ENCODE results near the gene RTP4.
"Not testable (repeated sequence)": the region's sequence is repeated elsewhere in the genome, so short reads cannot be mapped to it uniquely, and the experiment has no call there.

The RTP4 gene

GRCh38 chr3:187398955-187399354 lies 30.8 kb downstream of the RTP4 start:
- H3K27me3 ChIP-seq (ENCODE audit: insufficient read depth, poor library complexity, severe bottlenecking), result no peaks in the 10 kb centered on the region
- no peak overlapping the region for H3K27ac ChIP-seq (ENCODE audit: poor library complexity, severe bottlenecking)
- ATAC-seq (ENCODE audit: low read depth) (no peak), DNase-seq (ENCODE audit: low spot score) (no peak)
- no peaks in the 10 kb centered on the region for H3K9me3 ChIP-seq (ENCODE audit: severe bottlenecking)
- TF ChIP-seq, protein P1, sequence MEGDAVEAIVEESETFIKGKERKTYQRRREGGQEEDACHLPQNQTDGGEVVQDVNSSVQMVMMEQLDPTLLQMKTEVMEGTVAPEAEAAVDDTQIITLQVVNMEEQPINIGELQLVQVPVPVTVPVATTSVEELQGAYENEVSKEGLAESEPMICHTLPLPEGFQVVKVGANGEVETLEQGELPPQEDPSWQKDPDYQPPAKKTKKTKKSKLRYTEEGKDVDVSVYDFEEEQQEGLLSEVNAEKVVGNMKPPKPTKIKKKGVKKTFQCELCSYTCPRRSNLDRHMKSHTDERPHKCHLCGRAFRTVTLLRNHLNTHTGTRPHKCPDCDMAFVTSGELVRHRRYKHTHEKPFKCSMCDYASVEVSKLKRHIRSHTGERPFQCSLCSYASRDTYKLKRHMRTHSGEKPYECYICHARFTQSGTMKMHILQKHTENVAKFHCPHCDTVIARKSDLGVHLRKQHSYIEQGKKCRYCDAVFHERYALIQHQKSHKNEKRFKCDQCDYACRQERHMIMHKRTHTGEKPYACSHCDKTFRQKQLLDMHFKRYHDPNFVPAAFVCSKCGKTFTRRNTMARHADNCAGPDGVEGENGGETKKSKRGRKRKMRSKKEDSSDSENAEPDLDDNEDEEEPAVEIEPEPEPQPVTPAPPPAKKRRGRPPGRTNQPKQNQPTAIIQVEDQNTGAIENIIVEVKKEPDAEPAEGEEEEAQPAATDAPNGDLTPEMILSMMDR (IDR thresholded peaks at IDR 0.05; ENCODE audit: poor library complexity, severe bottlenecking), result no peak
- peaks cover 8% of the 10 kb centered on the region for H3K4me1 ChIP-seq (ENCODE audit: insufficient read depth, poor library complexity, severe bottlenecking)
- no peaks in the 10 kb centered on the region for H3K36me3 ChIP-seq (ENCODE audit: low read depth)
- no peak overlapping the region for H3K4me3 ChIP-seq (ENCODE audit: severe bottlenecking)

GRCh38 chr3:187400756-187401155 lies 32.6 kb downstream of the RTP4 start:
- no peak overlapping the region for H3K4me3 ChIP-seq (ENCODE audit: severe bottlenecking)
- H3K27ac ChIP-seq (ENCODE audit: poor library complexity, severe bottlenecking), result no peak overlapping the region
- TF ChIP-seq, protein P1 (IDR thresholded peaks at IDR 0.05; ENCODE audit: poor library complexity, severe bottlenecking), result no peak
- DNase-seq (ENCODE audit: low spot score), result no peak
- ATAC-seq (ENCODE audit: low read depth), result no peak
- no peaks in the 10 kb centered on the region for H3K9me3 ChIP-seq (ENCODE audit: severe bottlenecking)
- peaks cover 14% of the 10 kb centered on the region for H3K4me1 ChIP-seq (ENCODE audit: insufficient read depth, poor library complexity, severe bottlenecking)
- H3K36me3 ChIP-seq (ENCODE audit: low read depth), result no peaks in the 10 kb centered on the region
- no peaks in the 10 kb centered on the region for H3K27me3 ChIP-seq (ENCODE audit: insufficient read depth, poor library complexity, severe bottlenecking)

GRCh38 chr3:187401856-187402255 lies 33.7 kb downstream of the RTP4 start:
- H3K9me3 ChIP-seq (ENCODE audit: severe bottlenecking), result no peaks in the 10 kb centered on the region
- ATAC-seq (ENCODE audit: low read depth), result no peak
- DNase-seq (ENCODE audit: low spot score), result no peak
- H3K36me3 ChIP-seq (ENCODE audit: low read depth), result no peaks in the 10 kb centered on the region
- H3K4me3 ChIP-seq (ENCODE audit: severe bottlenecking), result no peak overlapping the region
- TF ChIP-seq, protein P1 (IDR thresholded peaks at IDR 0.05; ENCODE audit: poor library complexity, severe bottlenecking), result no peak
- H3K4me1 ChIP-seq (ENCODE audit: insufficient read depth, poor library complexity, severe bottlenecking), result peaks cover 14% of the 10 kb centered on the region
- no peaks in the 10 kb centered on the region for H3K27me3 ChIP-seq (ENCODE audit: insufficient read depth, poor library complexity, severe bottlenecking)
- no peak overlapping the region for H3K27ac ChIP-seq (ENCODE audit: poor library complexity, severe bottlenecking)

DNA sequence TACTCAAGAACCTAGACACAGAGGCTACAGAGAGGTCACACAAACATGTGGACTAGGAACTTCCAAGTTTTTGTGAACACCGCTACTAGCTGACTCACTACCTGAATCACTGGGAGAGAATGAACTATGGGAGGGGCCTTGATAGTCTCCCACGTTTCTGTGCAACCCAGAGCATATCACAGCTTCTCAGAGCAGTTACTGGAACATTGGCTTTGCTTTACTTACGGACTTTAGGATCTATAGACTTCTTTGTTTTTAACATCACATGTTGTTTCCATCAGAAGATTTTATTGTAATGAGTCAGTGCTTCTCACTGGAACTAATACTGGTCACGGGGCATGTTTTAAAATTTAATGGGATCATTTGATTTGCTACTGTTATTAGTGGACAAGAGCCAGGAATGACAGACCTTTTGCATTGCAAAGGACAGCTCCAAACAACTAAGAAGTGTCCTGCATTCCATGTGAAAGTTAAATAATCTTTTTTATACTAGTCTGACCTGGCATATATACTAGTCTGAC lies 35.6 kb downstream of the RTP4 start:
- H3K27ac ChIP-seq (ENCODE audit: poor library complexity, severe bottlenecking), result peak overlapping the region; percentile 47

GRCh38 chr3:187406927-187407326 lies 38.7 kb downstream of the RTP4 start:
- TF ChIP-seq, protein P1 (IDR thresholded peaks at IDR 0.05; ENCODE audit: poor library complexity, severe bottlenecking), result no peak
- H3K4me1 ChIP-seq (ENCODE audit: insufficient read depth, poor library complexity, severe bottlenecking), result peaks cover 14% of the 10 kb centered on the region
- H3K4me3 ChIP-seq (ENCODE audit: severe bottlenecking), result no peak overlapping the region
- no peak overlapping the region for H3K27ac ChIP-seq (ENCODE audit: poor library complexity, severe bottlenecking)
- no peaks in the 10 kb centered on the region for H3K27me3 ChIP-seq (ENCODE audit: insufficient read depth, poor library complexity, severe bottlenecking)
- no peaks in the 10 kb centered on the region for H3K9me3 ChIP-seq (ENCODE audit: severe bottlenecking)
- H3K36me3 ChIP-seq (ENCODE audit: low read depth), result no peaks in the 10 kb centered on the region
- DNase-seq (ENCODE audit: low spot score), result no peak
- ATAC-seq (ENCODE audit: low read depth), result no peak

More for the DNA sequence above, 35.6 kb downstream of the RTP4 start:
- no peaks in the 10 kb centered on the region for H3K9me3 ChIP-seq (ENCODE audit: severe bottlenecking)
- no peaks in the 10 kb centered on the region for H3K36me3 ChIP-seq (ENCODE audit: low read depth)
- DNase-seq (ENCODE audit: low spot score) (no peak), ATAC-seq (ENCODE audit: low read depth) (peak; percentile 99)
- peaks cover 14% of the 10 kb centered on the region for H3K4me1 ChIP-seq (ENCODE audit: insufficient read depth, poor library complexity, severe bottlenecking)
- H3K27me3 ChIP-seq (ENCODE audit: insufficient read depth, poor library complexity, severe bottlenecking), result no peaks in the 10 kb centered on the region
- TF ChIP-seq, protein P1 (IDR thresholded peaks at IDR 0.05; ENCODE audit: poor library complexity, severe bottlenecking), result no peak
- H3K4me3 ChIP-seq (ENCODE audit: severe bottlenecking), result no peak overlapping the region

DNA sequence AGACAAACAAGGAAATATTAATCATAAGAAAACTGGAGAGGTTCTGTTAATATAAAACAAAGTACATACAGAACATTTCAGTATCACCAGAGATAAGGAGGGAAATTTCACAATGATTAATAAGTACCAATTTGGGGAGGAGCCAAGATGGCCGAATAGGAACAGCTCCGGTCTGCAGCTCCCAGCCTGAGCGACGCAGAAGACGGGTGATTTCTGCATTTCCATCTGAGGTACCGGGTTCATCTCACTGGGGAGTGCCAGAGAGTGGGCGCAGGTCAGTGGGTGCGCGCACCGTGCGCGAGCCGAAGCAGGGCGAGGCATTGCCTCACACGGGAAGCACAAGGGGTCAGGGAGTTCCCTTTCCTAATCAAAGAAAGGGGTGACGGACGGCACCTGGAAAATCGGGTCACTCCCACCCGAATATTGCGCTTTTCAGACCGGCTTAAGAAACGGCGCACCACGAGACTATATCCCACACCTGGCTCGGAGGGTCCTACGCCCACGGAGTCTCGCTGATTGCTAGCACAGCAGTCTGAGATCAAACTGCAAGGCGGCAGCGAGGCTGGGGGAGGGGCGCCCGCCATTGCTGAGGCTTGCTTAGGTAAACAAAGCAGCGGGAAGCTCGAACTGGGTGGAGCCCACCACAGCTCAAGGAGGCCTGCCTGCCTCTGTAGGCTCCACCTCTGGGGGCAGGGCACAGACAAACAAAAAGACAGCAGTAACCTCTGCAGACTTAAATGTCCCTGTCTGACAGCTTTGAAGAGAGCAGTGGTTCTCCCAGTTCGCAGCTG lies 44.0 kb downstream of the RTP4 start:
- H3K27ac ChIP-seq (ENCODE audit: poor library complexity, severe bottlenecking); H3K4me3 ChIP-seq (ENCODE audit: severe bottlenecking); DNase-seq (ENCODE audit: low spot score); H3K36me3 ChIP-seq (ENCODE audit: low read depth); H3K9me3 ChIP-seq (ENCODE audit: severe bottlenecking); H3K4me1 ChIP-seq (ENCODE audit: insufficient read depth, poor library complexity, severe bottlenecking); H3K27me3 ChIP-seq (ENCODE audit: insufficient read depth, poor library complexity, severe bottlenecking); ATAC-seq (ENCODE audit: low read depth): not testable (repeated sequence)
